Mesenchymal stem cell (in vitro differentiated cells and primary cell): ENCODE data around the gene CCDC178.
"Not testable (repeated sequence)": the region's sequence is repeated elsewhere in the genome, so short reads cannot be mapped to it uniquely, and the experiment has no call there.

Experiments
- DNase-seq: peaks from one replicate; pipeline ENCODE4 v3.0.0-alpha.2; 2013
- H2AFZ ChIP-seq: one replicate; pipeline ENCODE4 v1.6.1; 2013; ENCODE audit warnings: low read depth, mild to moderate bottlenecking, control low read depth, inconsistent platforms, low read length, moderate library complexity
- H2AK5ac ChIP-seq: 2 replicates; pipeline ENCODE4 v1.6.1; 2013; ENCODE audit warnings: low read length, moderate library complexity, mild to moderate bottlenecking, inconsistent platforms; ENCODE audit not compliant: severe bottlenecking
- H2BK120ac ChIP-seq: one replicate; pipeline ENCODE4 v1.6.1; 2013; ENCODE audit warnings: low read depth, mild to moderate bottlenecking, inconsistent platforms, low read length, moderate library complexity
- H2BK12ac ChIP-seq, 2 experiments: one replicate each; pipeline ENCODE4 v1.6.1; 2013; ENCODE audit warnings: inconsistent platforms in 2 of 2, low read length in 2 of 2, mild to moderate bottlenecking in 2 of 2, moderate library complexity in 2 of 2, control low read depth in 1 of 2
- H2BK15ac ChIP-seq: one replicate; pipeline ENCODE4 v1.6.1; 2013; ENCODE audit warnings: mild to moderate bottlenecking, low read depth, inconsistent platforms; ENCODE audit not compliant: poor library complexity, severe bottlenecking
- H2BK5ac ChIP-seq: 2 replicates; pipeline ENCODE4 v1.6.1; 2013; ENCODE audit warnings: low read depth, mild to moderate bottlenecking, low read length, control low read depth, inconsistent platforms; ENCODE audit not compliant: poor library complexity, severe bottlenecking
- H3K14ac ChIP-seq, 2 experiments: one replicate each; pipeline ENCODE4 v1.6.1; 2013; ENCODE audit warnings: inconsistent platforms in 2 of 2, low read length in 2 of 2, control low read depth in 1 of 2, mild to moderate bottlenecking in 1 of 2, moderate library complexity in 1 of 2
- H3K18ac ChIP-seq, 2 experiments: one replicate each; pipeline ENCODE4 v1.6.1; 2013; ENCODE audit warnings: inconsistent platforms in 2 of 2, low read length in 2 of 2, control low read depth in 1 of 2, low read depth in 1 of 2, mild to moderate bottlenecking in 1 of 2
- H3K23ac ChIP-seq, 2 experiments: one replicate each; pipeline ENCODE4 v1.6.1; 2013; ENCODE audit warnings: inconsistent platforms in 2 of 2, low read length in 2 of 2, mild to moderate bottlenecking in 2 of 2, moderate library complexity in 2 of 2, control low read depth in 1 of 2
- H3K27ac ChIP-seq: 2 replicates; pipeline ENCODE4 v1.5.1; 2013; ENCODE audit warnings: mild to moderate bottlenecking, moderate library complexity, low read length, control low read depth, inconsistent platforms; ENCODE audit not compliant: poor library complexity, severe bottlenecking
- H3K27me3 ChIP-seq, 2 experiments: 2 replicates each; pipeline versions ENCODE4 v1.6.1 to v1.7.0; 2013; ENCODE audit warnings: low read length in 2 of 2, mild to moderate bottlenecking in 2 of 2, moderate library complexity in 2 of 2, control low read depth in 1 of 2, inconsistent platforms in 1 of 2; ENCODE audit not compliant: control insufficient read depth in 1 of 2, insufficient read depth in 1 of 2
- H3K36me3 ChIP-seq, 2 experiments: 2 replicates each; pipeline versions ENCODE4 v1.6.1 to v1.7.0; 2013; ENCODE audit warnings: low read length in 2 of 2, control low read depth in 1 of 2, inconsistent platforms in 1 of 2, low read depth in 1 of 2, mild to moderate bottlenecking in 1 of 2; ENCODE audit not compliant: insufficient read depth in 2 of 2, control insufficient read depth in 1 of 2
- H3K4ac ChIP-seq, 2 experiments: one replicate each; pipeline ENCODE4 v1.6.1; 2013; ENCODE audit warnings: inconsistent platforms in 2 of 2, low read length in 2 of 2, mild to moderate bottlenecking in 2 of 2, moderate library complexity in 2 of 2, control low read depth in 1 of 2, low read depth in 1 of 2
- H3K4me1 ChIP-seq: 2 replicates; pipeline ENCODE4 v1.6.1; 2013; ENCODE audit warnings: low read depth, low read length, control low read depth; ENCODE audit not compliant: control insufficient read depth, insufficient read depth
- H3K4me2 ChIP-seq: 2 replicates; pipeline ENCODE4 v1.6.1; 2013; ENCODE audit warnings: low read length, mild to moderate bottlenecking, inconsistent platforms; ENCODE audit not compliant: poor library complexity, severe bottlenecking
- H3K4me3 ChIP-seq, 2 experiments: 2 replicates each; pipeline versions ENCODE4 v1.5.1 to v1.7.0; 2013; ENCODE audit warnings: low read length in 2 of 2, mild to moderate bottlenecking in 2 of 2, control low read depth in 1 of 2, low read depth in 1 of 2; ENCODE audit not compliant: insufficient read depth in 1 of 2
- H3K79me1 ChIP-seq: replicated peaks from 2 replicates; pipeline ENCODE4 v1.6.1; 2013; ENCODE audit warnings: mild to moderate bottlenecking, control low read depth, low read length, inconsistent platforms; ENCODE audit not compliant: poor library complexity, severe bottlenecking
- H3K9ac ChIP-seq: 2 replicates; pipeline ENCODE4 v1.7.0; 2013; ENCODE audit warnings: mild to moderate bottlenecking, low read length, moderate library complexity
- H3K9me3 ChIP-seq: 2 replicates; pipeline ENCODE4 v1.7.0; 2013; ENCODE audit warnings: mild to moderate bottlenecking, low read length; ENCODE audit not compliant: control insufficient read depth
- H4K8ac ChIP-seq: one replicate; pipeline ENCODE4 v1.6.1; 2013; ENCODE audit warnings: inconsistent platforms, mild to moderate bottlenecking, low read length, moderate library complexity
- H4K91ac ChIP-seq: one replicate; pipeline ENCODE4 v1.6.1; 2013; ENCODE audit warnings: mild to moderate bottlenecking, low read length, inconsistent platforms
- WGBS: methylation state at CpG from one replicate; pipeline ENCODE4 v1.1.7; 2013; ENCODE audit warnings: mixed read lengths; 5-methylcytosine and 5-hydroxymethylcytosine counted together

The CCDC178 gene

GRCh38 chr18:32958746-32959145 is 481.8 kb downstream of the CCDC178 start:
- no peak overlapping the region for H3K18ac ChIP-seq
- no peaks in the 10 kb centered on the region for H3K36me3 ChIP-seq
- H4K8ac ChIP-seq, result no peak overlapping the region
- no peak overlapping the region for H3K14ac ChIP-seq
- no peak overlapping the region for H2AFZ ChIP-seq
- no peaks in the 10 kb centered on the region for H3K4me1 ChIP-seq
- H3K23ac ChIP-seq, result no peak overlapping the region
- H4K91ac ChIP-seq, result no peak overlapping the region
- no peak overlapping the region for H3K4me2 ChIP-seq
- H2BK12ac ChIP-seq, result no peak overlapping the region
- no peak overlapping the region for H2BK15ac ChIP-seq
- no peak overlapping the region for H2AK5ac ChIP-seq
- no peak overlapping the region for H3K27ac ChIP-seq
- no peak for DNase-seq
- no peaks in the 10 kb centered on the region for H3K9me3 ChIP-seq
- H3K27me3 ChIP-seq, result no peaks in the 10 kb centered on the region
- no CpG with 5 or more reads among the region's 1 CpG for WGBS
- no peaks in the 10 kb centered on the region for H3K79me1 ChIP-seq
- no peak overlapping the region for H3K4ac ChIP-seq
- no peak overlapping the region for H3K4me3 ChIP-seq
- peak overlapping the region; percentile 27 for H2BK120ac ChIP-seq
- no peak overlapping the region for H2BK5ac ChIP-seq
- no peak overlapping the region for H3K9ac ChIP-seq

- no peak overlapping the region for H3K23ac ChIP-seq
- no peak overlapping the region for H3K4me2 ChIP-seq
- no peak overlapping the region for H3K27ac ChIP-seq
- no peak overlapping the region for H3K14ac ChIP-seq
- H2BK5ac ChIP-seq, result no peak overlapping the region
- no peak overlapping the region for H4K8ac ChIP-seq
- H2AK5ac ChIP-seq, result no peak overlapping the region
- WGBS, result no CpG with 5 or more reads among the region's 3 CpGs
- no peak overlapping the region for H2BK12ac ChIP-seq
- peak overlapping the region; percentile 85 for H3K9ac ChIP-seq
- H3K4me3 ChIP-seq, result peak overlapping the region in 1 of 2 experiments; percentile 57
- H3K18ac ChIP-seq, result no peak overlapping the region
- H3K4me1 ChIP-seq, result no peaks in the 10 kb centered on the region
- H3K27me3 ChIP-seq, result no peaks in the 10 kb centered on the region
- H4K91ac ChIP-seq, result no peak overlapping the region
- H2AFZ ChIP-seq, result no peak overlapping the region
- no peaks in the 10 kb centered on the region for H3K36me3 ChIP-seq
- H2BK120ac ChIP-seq, result no peak overlapping the region
- H2BK15ac ChIP-seq, result no peak overlapping the region
- no peaks in the 10 kb centered on the region for H3K79me1 ChIP-seq
- DNase-seq, result peak; percentile 48
- no peak overlapping the region for H3K4ac ChIP-seq
- no peaks in the 10 kb centered on the region for H3K9me3 ChIP-seq
These were observed 483.8 kb downstream of the CCDC178 start for GRCh38 chr18:32956591-32957315.

- not testable (repeated sequence) for H3K27me3 ChIP-seq, H2AK5ac ChIP-seq, H2BK15ac ChIP-seq, H4K91ac ChIP-seq, H3K14ac ChIP-seq, H2AFZ ChIP-seq, H3K9ac ChIP-seq, H3K4me1 ChIP-seq, H3K27ac ChIP-seq, H3K4ac ChIP-seq, DNase-seq, H3K4me2 ChIP-seq, H3K4me3 ChIP-seq, H2BK5ac ChIP-seq, H3K9me3 ChIP-seq, H4K8ac ChIP-seq, H2BK120ac ChIP-seq, H3K23ac ChIP-seq, H3K79me1 ChIP-seq, H3K36me3 ChIP-seq, H2BK12ac ChIP-seq
- H3K18ac ChIP-seq, result peak overlapping the region in 1 of 2 experiments; percentile 11
- WGBS, result 100% methylated on average over 1 of the region's 2 CpGs
These were observed 488.2 kb downstream of the CCDC178 start for GRCh38 chr18:32952318-32952717.

GRCh38 chr18:32937597-32937996 is 502.9 kb downstream of the CCDC178 start:
- no peaks in the 10 kb centered on the region for H3K27me3 ChIP-seq
- H3K79me1 ChIP-seq, result no peaks in the 10 kb centered on the region
- DNase-seq, result no peak
- H3K14ac ChIP-seq, result no peak overlapping the region
- H2BK120ac ChIP-seq, result no peak overlapping the region
- no peak overlapping the region for H4K91ac ChIP-seq
- H3K4me1 ChIP-seq, result no peaks in the 10 kb centered on the region
- H2AK5ac ChIP-seq, result no peak overlapping the region
- no peak overlapping the region for H4K8ac ChIP-seq
- no peak overlapping the region for H3K23ac ChIP-seq
- WGBS, result 77% methylated on average over 2 of the region's 5 CpGs
- no peak overlapping the region for H3K4me2 ChIP-seq
- H2AFZ ChIP-seq, result no peak overlapping the region
- no peaks in the 10 kb centered on the region for H3K36me3 ChIP-seq
- no peak overlapping the region for H3K4me3 ChIP-seq
- no peak overlapping the region for H3K18ac ChIP-seq
- H2BK5ac ChIP-seq, result no peak overlapping the region
- H3K9ac ChIP-seq, result no peak overlapping the region
- H2BK15ac ChIP-seq, result no peak overlapping the region
- no peak overlapping the region for H3K27ac ChIP-seq
- H2BK12ac ChIP-seq, result no peak overlapping the region
- H3K9me3 ChIP-seq, result no peaks in the 10 kb centered on the region
- H3K4ac ChIP-seq, result no peak overlapping the region
